Colon (tissue), 2 donors: ENCODE measurements around the gene GLYATL3.

ENCODE experiments used
- FAIRE-seq: peaks from 2 replicates; lab custom pipeline; 2012; peaks lifted over from hg19 to GRCh38; lab: Jason Lieb, UNC
- donor health status: control.
- donor health status: control.

Gene GLYATL3

DNA sequence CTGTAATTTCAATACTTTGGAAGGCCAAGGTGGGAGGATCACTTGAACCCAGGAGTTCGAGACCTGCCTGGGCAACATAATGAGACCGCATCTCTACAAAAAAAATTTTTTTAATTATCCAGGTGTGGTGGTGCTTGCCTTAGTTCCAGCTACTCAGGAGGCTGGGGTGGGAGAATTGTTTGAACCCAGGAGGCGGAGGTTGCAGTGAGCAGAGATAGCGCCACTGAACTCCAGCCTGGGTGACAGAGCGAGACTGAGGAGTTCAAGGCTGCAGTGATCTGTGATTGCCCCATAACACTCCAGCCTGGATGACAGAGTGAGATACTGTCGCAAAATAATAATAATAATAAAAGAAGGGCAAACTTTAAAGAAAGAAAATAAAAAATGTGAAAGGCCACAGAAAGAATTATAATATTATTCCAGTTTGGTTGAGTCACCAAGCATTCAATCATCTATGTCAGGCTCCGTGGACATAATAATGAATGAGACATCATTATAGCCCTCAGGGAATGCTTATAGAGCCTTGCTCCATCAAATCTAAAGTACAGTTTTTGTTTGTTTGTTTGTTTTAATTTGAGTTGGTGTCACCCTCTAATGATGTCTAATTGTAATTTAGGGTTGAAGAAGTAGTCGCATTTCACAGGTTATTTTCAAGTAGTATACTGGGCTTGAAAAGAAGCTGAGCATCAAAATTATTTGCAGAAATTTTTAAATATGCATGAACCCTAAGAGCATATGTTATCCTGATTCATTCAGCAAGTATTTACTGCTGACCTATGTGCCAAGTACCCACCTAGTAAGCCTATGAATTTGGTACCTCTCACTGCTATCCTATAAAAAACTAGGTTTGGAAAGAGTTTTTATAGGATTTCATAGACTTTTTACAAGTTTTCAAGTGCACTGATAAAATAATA lies 15.1 kb downstream of the GLYATL3 start:
- FAIRE-seq = no peak

DNA sequence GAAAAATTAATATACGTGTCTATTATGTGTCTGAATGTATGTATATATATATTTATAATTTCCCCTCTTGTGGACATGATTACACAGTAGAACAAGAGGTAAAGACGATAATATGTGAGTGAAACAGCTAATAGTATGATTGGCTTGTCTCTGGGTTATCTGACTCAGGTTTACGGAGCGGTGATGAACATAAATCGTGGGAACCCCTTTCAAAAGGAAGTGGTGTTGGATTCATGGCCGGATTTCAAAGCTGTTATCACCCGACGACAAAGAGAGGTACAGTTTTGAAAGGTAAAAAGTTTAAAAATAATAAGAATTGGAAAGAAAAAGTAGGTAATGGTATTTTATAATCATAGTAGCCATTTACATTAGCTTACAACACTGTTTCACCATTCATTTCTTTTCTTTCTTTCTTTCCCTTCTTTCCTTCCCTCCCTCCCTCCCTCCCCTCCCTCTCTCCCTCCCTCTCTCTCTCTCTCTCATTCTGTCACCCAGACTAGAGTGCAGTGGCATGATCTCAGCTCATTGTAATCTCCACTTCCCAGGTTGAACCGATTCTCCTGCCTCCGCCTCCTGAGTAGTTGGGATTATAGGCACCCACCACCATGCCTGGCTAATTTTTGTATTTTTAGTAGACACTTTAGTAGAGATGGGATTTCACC lies 15.9 kb downstream of the GLYATL3 start:
- FAIRE-seq = no peak

DNA sequence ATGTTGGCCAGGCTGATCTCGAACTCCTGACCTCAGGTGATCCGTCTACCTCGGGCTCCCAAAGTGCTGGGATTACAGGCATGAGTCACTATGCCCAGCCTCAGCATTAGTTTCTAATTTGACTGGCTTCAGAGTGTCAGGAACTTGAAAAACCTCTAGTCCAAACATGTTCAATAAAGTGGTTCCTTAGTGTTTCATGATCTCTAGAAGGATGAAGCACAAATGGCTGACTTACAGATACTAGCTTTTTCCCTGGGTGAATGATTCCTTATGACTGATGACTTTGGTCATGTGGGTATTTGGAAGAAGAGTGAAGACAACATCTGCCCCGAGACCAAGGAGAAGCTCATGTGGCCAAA lies 16.4 kb downstream of the GLYATL3 start:
- no peak for FAIRE-seq

DNA sequence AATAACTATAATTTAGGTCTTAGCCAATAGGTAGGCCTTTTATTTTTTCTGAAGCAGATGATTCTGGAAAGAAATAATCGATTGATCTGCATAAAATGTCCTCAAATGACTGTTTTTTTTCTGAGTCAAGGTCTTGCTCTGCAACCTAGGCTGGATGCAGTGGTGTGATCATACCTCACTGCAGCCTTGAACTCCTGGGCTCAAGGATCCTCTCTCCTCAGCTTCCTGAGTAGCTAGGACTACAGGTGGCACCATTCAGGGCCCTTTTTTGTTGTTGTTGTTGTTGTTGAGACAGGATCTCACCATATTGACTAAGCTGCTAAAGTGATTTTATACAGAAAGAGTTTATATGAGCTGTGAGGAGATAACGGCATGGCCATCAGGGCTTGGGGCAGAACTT lies 18.2 kb downstream of the GLYATL3 start:
- no peak for FAIRE-seq

DNA sequence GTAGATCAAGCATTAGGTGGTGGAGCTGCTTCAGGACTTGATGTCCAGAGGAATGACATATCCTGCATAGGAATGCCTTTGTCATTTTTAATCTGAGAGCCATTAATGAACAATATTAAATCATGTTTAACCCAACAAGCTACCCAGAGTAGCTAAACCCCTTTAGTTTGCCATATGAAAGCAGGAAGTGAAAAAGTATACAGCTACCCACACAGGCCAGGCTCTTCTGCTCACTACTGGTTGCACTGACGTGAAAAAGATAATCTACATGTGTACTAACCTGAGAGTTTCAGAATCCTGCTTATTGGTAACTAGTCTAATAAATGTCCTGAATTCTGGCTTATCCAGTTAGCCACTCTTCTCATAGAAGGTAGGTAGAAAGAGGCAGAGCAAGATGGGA lies 19.9 kb downstream of the GLYATL3 start:
- no peak for FAIRE-seq

DNA sequence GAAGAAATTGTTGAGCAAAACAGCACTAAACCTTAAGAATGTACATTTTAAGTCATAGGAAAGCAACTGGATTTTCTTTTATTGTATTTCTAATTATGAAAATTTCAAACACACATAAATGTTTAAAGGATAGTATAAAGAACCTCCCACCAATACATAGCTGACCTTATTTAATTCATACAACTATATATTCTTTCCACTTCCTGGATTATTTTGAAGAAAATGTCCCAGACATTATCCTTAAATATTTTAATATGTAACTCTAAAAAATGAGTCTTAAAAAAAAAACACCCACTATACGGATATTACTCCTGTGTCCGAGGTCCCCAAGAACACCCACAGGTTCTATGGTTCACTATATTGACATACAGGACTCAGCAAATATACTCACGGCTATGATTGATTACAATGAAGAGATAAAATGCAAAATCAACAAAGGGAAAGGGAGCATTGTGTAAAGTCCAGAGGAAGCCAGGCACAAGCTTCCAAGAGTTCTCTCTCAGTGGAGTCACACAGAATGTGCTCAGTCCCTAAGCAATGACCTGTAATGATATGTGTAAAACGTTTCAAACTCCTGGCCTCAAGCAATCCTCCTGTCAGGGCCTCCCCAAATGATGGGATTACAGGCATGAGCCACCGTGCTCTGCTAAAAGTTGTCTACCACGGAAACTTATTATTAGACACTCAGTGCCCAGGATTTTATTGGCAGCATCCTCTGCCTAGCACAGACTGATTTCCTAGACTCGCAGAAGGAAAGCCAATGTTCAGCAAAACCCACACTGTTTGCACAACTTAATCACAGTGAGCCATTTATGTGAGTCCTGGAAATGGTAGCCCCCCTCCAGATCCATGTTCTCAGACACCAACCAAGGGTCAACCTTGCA lies 23.2 kb downstream of the GLYATL3 start:
- no peak for FAIRE-seq

GRCh38 chr6:49523901-49524300 lies 24.2 kb downstream of the GLYATL3 start:
- FAIRE-seq = no peak

DNA sequence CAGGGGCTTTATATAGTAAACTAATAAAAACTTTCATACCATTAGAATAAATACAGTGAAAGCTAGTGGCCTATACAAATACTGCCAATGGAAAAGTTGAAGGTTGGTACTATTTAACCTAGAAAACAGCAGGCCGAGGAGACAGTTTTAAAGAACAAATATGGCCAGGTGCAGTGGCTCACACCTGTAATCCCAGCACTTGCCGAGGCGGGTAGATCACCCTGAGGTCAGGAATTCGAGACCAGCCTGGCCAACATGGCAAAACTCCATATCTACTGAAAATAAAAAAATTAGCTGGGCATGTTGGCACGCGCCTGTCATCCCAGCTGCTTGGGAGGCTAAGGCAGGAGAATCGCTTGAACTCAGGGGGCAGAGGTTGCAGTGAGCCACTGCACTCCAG lies 24.8 kb downstream of the GLYATL3 start:
- no peak for FAIRE-seq

DNA sequence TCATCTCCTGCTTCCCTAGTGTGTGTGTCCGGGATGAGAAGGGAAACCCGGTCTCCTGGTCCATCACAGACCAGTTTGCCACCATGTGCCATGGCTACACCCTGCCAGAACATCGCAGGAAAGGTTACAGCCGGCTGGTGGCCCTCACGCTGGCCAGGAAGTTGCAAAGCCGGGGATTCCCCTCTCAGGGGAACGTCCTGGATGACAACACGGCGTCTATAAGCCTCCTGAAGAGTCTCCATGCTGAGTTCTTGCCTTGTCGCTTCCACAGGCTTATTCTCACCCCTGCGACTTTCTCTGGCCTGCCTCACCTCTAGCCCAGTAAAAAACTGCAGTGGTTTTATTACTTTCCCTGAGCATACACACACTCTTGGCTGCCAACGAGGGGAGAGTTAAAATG lies 26.9 kb downstream of the GLYATL3 start:
- no peak for FAIRE-seq

- no peak for FAIRE-seq
These were observed 27.6 kb downstream of the GLYATL3 start for GRCh38 chr6:49527320-49527719.

DNA sequence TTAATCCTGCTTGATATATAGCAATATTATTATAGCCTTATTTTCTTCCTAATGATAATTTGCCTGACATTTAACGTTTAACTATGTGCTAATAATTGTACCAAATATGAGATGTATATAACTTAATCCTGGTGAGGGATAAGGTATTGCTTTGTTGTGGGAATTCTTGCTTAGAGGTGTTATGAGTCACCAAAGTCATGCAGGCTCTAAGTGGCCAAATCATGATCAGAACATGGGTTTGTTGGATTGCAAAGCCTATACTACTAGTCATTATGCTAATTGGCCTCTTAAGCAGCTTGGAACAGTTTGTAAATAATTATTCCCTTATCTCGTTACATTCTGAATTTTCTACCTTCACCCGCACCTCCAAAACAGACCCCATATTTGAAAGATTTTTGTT lies 28.8 kb downstream of the GLYATL3 start:
- no peak for FAIRE-seq

DNA sequence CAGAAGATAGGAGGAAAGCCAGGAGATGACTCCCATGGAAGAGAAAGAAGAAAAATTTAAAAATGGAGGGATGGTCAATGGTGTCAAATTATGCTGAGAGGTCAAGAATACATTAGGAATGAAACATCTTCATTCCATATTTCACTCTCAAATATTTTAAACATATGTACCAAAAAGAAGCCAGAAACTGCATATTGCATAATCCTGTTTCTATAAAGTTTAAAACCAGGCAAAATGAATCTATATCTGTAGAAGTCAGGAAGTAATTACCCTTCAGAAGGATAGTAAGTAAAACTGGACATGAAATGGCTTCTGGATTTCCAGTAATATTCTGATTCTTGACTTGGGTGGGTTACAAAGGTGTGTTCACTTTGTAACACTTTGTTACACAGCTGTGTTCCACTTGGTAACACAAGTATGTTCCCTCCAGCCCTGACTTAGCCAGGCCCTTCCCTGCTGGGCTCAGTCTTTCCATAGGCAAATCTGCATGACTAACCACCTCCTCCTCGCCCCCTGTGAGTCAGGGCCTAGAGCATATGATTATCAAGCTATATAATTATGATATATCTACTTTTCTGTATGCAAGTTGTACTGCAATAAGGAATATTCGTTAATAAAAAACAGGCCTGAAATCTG lies 30.5 kb downstream of the GLYATL3 start:
- FAIRE-seq = no peak

GRCh38 chr6:49531774-49532569 lies 32.2 kb downstream of the GLYATL3 start:
- FAIRE-seq = peak; percentile 92

DNA sequence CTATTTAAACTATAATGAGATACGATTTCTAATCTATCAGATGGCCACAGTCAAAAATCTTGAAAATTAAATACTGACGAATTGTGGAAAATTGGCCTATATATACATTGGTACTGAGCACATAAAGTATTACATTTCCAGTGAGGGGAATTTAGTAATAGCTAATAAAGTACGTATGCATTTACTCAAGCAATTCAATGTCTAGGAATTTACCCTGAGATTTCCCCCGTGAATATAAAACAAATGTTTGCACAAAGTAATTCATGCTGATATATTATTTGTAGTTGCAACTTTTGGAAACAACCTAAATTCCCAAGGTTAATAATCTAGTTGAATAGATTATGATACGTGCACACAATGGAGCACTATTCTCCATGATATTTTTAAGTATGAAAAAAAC lies 36.1 kb downstream of the GLYATL3 start:
- no peak for FAIRE-seq

- FAIRE-seq = no peak
These were observed 39.4 kb downstream of the GLYATL3 start for GRCh38 chr6:49539102-49539501.

GRCh38 chr6:49540614-49541013 lies 40.9 kb downstream of the GLYATL3 start:
- FAIRE-seq = no peak

GRCh38 chr6:49541210-49541724 lies 41.5 kb downstream of the GLYATL3 start:
- no peak for FAIRE-seq

- FAIRE-seq = no peak
These were observed 42.2 kb downstream of the GLYATL3 start for GRCh38 chr6:49541936-49542335.

DNA sequence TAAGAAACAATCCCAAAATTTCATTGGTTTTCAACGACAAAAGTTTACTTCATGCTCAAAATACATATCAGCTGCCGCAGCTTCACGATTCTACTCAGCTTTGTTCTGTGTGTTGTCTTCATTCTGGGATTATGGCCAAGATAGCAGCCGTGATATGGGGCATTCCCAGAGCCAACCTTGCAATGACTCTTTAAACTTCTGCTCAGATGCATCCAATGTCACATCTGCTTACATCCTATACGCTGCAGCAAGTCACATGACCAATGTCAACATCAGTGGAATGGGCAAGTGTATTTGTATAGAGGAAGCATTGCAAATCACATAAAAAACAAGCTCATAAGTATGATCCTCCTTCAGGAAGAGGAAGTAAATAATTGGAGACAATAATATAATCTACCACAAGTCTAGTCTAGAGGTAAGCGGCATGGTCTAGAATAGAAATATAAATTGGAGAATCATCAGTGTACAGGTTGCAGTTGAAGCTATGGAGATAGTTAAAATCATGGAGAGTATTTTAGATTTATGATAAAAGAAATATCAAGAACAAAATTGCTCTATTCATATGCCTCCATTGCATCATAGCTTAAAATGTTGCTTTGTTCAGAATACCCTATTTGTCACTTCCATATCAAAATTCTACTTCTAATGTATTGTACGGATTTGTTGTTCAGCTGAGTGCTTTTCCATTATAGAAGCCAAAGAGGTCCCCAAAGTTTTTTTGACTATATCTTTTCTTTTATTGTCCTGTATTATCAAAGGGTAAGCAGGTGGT lies 43.5 kb downstream of the GLYATL3 start:
- FAIRE-seq = no peak

DNA sequence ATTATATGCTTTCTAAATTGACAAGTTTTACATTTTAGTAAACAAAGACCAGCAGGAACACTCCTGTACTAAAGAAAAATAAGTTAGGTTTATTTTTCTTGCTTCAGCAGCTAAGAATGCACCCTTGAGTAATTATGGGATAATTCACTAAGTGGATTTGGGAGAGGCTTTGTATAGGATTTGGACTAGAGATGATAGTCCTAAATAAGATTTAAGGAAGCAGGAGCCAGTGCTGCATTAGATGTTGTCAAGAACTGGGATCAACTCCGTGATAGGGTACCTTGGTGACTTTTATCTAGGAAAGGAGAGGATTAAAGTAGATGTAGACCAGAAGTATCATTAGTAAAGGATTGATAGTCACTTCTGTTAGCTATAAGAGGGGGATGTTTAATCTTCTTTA lies 46.6 kb downstream of the GLYATL3 start:
- FAIRE-seq = no peak
